ENCODE data around the gene MCM3AP.

GRCh38 chr21:46299167-46299566, 13.8 kb upstream of the MCM3AP start:
- TF ChIP-seq, protein P1, sequence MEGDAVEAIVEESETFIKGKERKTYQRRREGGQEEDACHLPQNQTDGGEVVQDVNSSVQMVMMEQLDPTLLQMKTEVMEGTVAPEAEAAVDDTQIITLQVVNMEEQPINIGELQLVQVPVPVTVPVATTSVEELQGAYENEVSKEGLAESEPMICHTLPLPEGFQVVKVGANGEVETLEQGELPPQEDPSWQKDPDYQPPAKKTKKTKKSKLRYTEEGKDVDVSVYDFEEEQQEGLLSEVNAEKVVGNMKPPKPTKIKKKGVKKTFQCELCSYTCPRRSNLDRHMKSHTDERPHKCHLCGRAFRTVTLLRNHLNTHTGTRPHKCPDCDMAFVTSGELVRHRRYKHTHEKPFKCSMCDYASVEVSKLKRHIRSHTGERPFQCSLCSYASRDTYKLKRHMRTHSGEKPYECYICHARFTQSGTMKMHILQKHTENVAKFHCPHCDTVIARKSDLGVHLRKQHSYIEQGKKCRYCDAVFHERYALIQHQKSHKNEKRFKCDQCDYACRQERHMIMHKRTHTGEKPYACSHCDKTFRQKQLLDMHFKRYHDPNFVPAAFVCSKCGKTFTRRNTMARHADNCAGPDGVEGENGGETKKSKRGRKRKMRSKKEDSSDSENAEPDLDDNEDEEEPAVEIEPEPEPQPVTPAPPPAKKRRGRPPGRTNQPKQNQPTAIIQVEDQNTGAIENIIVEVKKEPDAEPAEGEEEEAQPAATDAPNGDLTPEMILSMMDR (IDR thresholded peaks at IDR 0.05; ENCODE audit: poor library complexity) = no peak
- no peak for TF ChIP-seq EZH2phosphoT487 (IDR thresholded peaks at IDR 0.05; ENCODE audit: low read depth, severe bottlenecking, unreplicated experiment)
- no peak for TF ChIP-seq EZH2 (IDR thresholded peaks at IDR 0.05; ENCODE audit: borderline replicate concordance)

All from hepatocyte (in vitro differentiated cells).